OCI-LY7 (cell line): ENCODE measurements around the gene ITSN1.

ENCODE experiments used
- EZH2phosphoT487 ChIP-seq: fragments of 200-600 bp; sonication (generic); IDR thresholded peaks from 2 replicates; pipeline ENCODE4 v1.6.1; 2018; ENCODE audit warnings: low read depth, borderline replicate concordance, mild to moderate bottlenecking, mixed run types, antibody characterized with exemption, low read length, moderate library complexity, mixed read lengths
- TF ChIP-seq, protein P1 (sequence below): fragments of 200-600 bp; sonication (generic); conservative IDR thresholded peaks from 2 replicates; pipeline ENCODE4 v1.5.1; 2014; ENCODE audit warnings: mild to moderate bottlenecking, antibody characterized with exemption, low read length, moderate library complexity, mixed read lengths

DNA sequence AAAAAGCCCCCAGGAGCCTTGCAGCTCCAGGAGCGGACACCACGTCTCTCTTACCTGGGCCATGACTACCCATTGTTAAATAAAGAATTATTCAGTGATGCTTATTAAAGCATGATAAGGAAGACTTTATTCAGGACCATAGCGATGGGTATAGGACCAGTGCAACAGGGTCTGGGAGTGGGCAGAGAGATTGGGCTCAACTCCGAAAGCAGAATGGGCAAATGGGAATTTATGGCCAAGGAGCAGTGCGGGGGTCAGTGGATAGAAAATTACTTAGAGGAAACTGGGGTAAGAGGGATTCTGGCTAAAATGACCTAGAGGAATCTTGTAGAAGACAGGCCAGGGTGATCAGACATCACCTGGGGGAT lies 273.9 kb downstream of the ITSN1 start:
- TF ChIP-seq, protein P1, sequence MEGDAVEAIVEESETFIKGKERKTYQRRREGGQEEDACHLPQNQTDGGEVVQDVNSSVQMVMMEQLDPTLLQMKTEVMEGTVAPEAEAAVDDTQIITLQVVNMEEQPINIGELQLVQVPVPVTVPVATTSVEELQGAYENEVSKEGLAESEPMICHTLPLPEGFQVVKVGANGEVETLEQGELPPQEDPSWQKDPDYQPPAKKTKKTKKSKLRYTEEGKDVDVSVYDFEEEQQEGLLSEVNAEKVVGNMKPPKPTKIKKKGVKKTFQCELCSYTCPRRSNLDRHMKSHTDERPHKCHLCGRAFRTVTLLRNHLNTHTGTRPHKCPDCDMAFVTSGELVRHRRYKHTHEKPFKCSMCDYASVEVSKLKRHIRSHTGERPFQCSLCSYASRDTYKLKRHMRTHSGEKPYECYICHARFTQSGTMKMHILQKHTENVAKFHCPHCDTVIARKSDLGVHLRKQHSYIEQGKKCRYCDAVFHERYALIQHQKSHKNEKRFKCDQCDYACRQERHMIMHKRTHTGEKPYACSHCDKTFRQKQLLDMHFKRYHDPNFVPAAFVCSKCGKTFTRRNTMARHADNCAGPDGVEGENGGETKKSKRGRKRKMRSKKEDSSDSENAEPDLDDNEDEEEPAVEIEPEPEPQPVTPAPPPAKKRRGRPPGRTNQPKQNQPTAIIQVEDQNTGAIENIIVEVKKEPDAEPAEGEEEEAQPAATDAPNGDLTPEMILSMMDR, result no peak
- TF ChIP-seq EZH2phosphoT487, result no peak
